Retina (tissue), 1 donor: ENCODE results near the gene CCR5.

Source experiments
- DNase-seq: peaks from one replicate; pipeline ENCODE4 v3.0.0-alpha.2; 2016

Gene CCR5

DNA sequence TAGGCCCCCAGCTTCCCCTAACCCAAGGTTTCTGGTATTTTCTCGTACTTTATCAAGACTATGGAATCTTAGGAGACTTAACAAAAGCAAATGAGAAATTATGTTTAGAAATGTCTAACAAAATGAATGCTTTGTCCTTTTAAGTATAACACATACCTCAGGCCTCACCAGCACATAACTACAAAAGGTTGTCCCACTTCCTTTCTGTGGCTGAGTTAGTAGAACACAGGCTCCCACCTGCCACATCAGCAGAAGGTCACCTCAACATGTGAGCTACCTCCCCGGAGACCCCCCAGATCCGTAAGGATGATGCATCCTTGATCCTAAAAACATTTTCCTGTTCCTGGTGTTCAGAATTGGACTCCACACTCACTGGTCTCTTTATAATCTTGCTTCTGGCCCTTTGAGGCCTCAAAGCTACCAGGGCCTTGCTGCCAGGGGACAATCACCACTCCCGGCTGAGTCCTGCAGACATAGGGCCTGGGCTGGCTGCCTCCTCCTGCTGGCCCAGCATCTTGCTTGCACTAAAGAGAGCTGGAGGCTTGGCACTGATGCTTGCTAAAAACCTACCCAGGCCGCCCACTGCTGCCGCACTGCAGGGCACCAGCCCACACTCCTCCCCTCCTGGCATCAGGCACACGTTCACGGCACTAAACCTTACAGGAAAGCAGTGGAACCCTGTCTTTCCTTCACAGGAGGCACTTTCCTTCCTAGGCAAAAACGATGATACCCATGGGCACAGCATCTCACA is 39.2 kb downstream of the CCR5 start:
- no peak for DNase-seq

DNA sequence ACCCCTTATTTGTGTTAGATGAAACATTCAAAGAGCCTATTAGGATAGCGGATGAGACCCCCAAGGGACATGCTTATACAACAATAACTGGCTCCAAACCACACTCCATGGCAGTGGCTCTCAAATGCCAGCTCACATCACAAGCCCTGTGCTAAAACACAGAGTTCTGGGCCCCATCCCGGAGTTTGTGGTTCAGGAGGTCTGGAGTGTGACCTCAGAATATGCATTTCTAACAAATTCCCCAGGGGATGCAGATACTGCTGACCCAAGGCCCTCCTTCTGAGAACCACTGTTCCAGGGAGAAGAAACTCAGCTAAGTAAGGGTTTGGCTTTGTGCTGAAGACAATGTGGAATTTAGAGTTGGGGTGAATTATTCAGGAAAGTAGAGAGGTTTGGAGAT is 39.9 kb downstream of the CCR5 start:
- DNase-seq: no peak

DNA sequence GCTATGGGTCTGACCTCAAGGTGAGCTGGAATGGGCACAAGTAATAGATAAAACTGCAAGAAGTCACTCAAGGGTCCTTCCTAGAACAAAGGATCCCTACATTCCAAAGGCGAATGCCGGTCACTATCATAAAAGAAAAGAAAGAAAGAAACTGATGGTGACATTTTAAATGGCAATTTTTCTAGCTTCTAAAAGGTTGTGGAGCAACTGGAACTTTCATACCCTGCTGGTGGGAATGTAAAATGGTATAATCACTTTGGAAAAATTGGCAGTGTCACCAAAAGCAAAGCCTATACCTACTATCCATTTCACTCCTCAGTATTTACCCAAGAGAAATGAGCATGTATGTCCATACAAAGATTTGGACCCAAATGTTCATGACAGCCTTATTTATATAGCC is 40.5 kb downstream of the CCR5 start:
- no peak for DNase-seq

DNA sequence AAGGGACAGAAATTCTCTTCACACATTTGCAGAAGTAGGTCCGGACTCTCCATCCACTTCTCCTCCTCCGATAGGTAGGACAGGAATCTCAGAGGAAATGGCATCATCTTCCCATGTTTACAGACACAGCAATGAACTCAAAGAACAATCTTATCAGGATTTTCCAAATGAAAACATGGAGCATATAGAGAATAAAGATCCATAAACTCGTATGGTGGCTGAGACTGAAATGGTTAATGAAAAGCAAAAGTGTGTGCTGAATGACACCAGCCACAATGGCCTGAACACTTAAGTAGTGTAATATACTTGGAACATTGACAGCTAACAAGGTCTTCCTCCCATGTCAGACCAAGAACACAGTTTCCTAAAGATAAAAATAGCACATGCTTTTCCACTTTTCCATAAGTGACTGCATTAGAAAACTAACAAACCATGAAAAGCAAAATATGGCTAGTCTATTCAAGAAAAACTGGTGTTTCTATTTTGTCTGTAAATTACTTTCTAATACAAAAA is 42.1 kb downstream of the CCR5 start:
- no peak for DNase-seq

DNA sequence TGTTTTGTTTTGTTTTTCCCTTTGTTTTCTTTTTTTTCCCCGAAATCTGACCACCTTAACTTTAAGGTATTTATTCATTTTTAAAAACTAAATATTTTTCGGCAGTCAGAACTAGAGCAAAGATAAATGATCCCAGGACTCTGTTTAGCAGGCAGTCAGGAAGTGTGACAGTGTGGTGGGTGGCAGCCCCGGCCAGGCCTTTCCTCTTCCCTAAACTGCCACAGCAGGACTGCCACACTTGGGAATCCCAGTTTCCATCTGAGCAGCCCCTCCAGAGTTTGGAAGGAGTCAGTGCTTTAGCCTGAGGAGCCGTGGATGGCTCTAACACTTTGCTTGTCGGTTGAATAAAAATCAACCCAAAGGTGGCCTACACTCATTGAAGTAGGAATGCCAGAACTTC is 43.2 kb downstream of the CCR5 start:
- DNase-seq: no peak

DNA sequence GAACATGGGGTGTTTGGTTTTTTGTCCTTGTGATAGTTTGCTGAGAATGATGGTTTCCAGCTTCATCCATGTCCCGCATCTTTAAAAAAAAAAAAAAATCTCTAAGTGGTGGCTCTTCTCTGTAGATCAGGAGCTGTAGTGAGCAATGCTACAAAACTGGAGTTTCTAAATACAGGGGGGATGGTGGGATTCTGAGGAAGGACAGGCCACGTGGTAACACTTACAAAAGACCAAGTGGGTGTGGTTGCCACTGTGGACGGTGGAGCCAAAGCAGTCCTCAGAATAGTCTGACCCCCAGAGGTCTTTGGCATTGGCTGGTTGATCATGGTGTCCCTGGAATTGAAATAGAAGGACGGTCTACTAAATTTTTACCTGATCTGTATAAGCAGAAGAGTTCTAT is 44.0 kb downstream of the CCR5 start:
- DNase-seq: no peak

DNA sequence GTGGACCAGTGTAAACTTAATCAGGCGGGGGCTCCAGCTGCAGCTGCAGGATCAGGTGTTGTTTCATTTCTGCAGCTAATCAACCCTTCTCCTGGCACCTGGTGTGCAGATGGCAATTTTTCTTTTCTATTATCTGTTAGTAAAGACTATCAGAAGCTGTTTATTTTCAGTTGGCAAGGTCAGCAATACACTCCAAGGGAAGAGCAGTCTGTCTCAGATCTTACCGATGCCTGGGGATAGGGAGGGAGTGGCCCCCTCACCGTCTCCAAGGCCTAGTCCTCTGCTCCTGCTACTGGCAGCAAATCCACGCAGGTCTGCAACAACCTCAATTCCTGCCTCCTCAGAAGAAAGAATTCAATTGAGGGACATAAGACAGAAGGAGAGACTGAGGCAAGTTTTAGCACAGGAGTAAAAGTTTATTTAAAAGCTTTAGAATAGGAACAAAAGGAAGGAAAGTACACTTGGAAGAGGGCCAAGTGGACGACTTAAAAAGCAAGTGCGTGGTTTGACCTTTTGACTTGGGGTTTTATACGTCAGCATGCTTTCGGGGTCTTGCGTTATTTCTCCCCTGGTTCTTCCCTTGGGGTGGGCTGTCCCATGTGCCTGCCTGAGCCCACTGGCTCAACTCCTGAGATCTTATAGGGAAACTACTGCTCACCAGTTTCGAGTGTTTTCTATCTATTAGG is 45.5 kb downstream of the CCR5 start:
- DNase-seq: no peak

DNA sequence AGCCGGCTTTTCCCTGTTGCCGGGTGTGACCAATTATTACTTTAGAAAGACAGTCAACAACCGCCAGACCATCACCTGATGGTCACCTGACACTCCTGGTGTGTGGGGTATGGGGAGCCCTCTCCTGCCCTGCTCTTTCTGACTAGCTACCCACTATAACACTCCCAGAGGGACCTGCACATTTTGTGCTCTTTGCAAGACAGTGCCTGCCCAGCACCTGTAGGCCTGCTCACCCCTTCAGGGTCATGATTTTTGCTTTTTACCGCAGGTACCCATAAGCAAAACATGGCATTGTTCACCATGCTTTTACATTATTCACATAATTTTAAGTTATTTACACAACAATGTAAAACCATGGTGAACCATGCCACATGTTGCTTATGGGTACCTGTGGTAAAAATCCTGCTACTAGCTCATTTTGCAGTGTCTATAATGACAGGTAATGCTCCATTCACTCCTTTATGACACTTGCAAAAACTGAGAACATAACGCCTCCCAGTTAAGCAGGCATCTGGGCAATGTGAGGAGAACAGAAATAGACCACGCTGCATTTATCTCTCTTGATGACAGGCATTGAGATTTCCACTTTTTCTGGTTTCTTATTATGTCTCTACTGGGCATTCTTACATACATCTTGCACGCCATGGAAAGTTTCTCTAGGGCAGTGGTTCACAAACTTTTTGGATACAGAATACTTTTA is 46.2 kb downstream of the CCR5 start:
- no peak for DNase-seq

DNA sequence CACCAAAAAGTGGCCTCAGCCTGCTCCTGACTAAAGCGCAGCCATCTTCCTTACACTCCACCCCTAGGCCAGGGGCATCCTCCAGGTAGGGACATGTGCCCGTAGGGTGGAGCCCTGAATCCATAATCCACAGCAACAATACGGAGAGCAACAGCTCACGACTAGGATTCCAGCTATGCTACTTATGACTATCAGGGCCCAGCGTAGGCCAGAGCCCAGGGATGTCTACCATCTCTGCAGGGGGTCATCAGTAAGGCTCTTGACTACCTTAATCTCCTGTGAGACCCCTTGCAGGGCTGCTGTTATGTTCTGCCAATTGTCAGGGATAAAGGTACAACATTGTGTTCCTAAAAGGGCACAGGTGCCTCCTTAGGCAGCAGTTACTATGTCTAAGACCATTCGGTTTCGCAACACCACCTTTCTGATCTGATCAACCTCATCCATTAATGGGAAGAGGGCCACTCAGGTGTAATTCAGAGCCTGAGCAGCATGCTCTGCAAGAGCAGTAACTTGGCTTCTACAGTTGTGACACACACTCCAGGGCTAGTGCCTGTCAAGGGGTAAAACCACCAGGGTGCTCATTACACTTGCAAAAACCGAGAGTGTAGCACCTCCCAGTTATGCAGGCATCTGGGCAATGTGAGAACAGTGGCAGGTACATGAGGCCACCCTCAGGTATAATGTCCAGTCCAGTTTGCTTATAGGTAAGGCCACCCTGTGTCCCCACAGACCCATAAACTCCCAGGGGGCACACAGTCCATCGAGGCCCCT is 47.3 kb downstream of the CCR5 start:
- DNase-seq: no peak

DNA sequence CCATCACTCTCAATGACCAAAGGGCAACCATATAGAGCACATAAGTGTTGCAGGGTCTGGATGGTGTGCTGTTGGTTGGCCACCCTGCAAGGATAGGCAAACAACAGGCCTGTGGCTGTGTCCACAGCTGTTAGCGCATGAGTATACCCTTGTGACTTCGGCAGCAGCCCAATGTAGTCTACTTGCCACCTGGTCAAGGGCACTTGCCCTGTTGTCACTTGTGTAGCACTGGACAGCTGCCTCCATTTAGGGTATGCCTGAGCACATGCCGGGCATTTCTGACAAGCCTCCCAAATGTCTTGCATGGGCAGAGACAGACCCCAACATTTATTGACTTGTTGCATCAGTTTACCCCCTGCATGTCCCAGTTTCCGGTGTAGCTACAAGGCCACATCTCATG is 49.1 kb downstream of the CCR5 start:
- no peak for DNase-seq

DNA sequence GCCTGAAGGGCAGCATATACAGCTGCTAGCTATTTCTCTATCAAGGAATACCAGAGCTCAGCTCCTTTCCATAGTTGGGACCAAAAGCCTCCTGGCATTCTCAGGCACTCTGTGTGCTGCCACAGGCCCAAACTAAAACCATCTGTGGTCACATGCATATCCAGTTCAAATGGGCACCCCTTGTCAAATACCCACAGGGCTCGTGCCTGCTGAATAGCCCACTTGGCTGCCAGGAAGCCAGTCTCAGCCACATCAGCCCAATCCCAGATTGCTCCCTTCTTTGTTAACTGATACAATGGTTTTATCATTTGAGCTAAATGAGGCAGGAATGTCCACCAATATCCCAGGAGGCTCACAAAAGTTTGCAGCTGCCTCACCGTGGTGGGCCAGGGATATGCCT is 50.2 kb downstream of the CCR5 start:
- no peak for DNase-seq

DNA sequence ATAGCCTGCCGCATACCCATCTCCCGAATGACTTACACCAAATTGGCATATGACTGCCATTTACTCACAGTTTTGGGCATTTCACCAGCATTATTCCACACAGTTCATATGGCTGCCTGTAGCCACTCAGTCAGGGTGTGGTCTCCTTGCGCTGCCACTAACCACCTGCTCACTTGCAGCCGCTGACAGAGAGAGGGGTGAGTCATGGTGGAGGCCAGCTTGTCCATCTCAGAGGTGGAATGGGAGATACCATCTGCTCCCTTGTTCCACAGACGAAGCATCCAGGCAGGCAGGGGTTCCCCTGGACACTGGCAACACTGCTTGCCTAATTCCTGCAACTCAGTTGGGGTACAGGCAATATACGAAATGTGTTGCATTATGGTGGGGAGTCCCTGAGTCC is 51.9 kb downstream of the CCR5 start:
- DNase-seq: no peak

DNA sequence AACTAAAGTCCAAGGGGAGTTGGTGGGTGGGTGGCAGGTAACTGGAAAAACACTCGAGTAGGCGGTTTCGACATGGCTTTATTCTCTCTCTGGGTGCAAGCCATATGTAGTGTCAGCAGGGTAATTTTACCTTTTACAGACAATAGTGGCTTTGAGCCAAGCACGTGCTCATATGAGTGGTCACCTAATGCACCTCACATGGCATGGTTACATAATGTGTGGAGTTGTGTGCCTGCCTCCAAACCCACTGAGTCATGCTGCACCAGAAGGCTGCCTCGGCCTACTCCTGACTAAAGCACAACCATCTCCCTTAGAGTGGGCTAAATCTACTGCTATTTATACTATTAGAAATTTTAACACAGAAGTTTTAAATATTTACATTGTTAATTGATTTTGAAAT is 52.8 kb downstream of the CCR5 start:
- no peak for DNase-seq
